Heart left ventricle (tissue), 16 donors: ENCODE measurements around the gene P2RX6. TPM values are rescaled to one million over a fixed set of nuclear protein-coding genes. Genes with fewer than 3 reads are reported as not detected.

ENCODE experiments used
- ATAC-seq, 4 donors: fragments of 200-7000 bp; cut with Tn5 transposase; one replicate each; pipeline ENCODE4 v1.9.1; 2020 to 2022; ENCODE audit warnings: moderate library complexity in 4 of 4, mild to moderate bottlenecking in 3 of 4, moderate number of reproducible peaks in 1 of 4
- DNase-seq, 5 donors: peaks; one replicate each; pipeline ENCODE4 v3.0.0-alpha.2; 2020
- H3K27ac ChIP-seq, 12 donors: fragments of 200-600 bp; sonication (generic) in 4 of 12; one replicate each; pipeline versions ENCODE4 v1.5.0 to v1.8.0; 2016 to 2022; ENCODE audit warnings: mild to moderate bottlenecking in 2 of 12
- H3K27me3 ChIP-seq, 9 donors: fragments of 200-600 bp; sonication (generic) in 2 of 9; one replicate each; pipeline versions ENCODE4 v1.5.1 to v1.8.0; 2016 to 2022; ENCODE audit warnings: mild to moderate bottlenecking in 3 of 9
- H3K36me3 ChIP-seq, 9 donors: fragments of 200-600 bp; sonication (generic) in 2 of 9; one replicate each; pipeline versions ENCODE4 v1.5.0 to v1.8.0; 2018 to 2022; ENCODE audit warnings: mild to moderate bottlenecking in 2 of 9
- H3K4me1 ChIP-seq, 12 donors: fragments of 200-600 bp; sonication (generic) in 4 of 12; one replicate each; pipeline versions ENCODE4 v1.5.0 to v1.8.0; 2016 to 2022; ENCODE audit warnings: mild to moderate bottlenecking in 3 of 12
- H3K4me3 ChIP-seq, 12 donors: fragments of 200-600 bp; sonication (generic) in 4 of 12; one replicate each; pipeline versions ENCODE4 v1.5.0 to v1.8.0; 2017 to 2022; ENCODE audit warnings: mild to moderate bottlenecking in 9 of 12, moderate library complexity in 4 of 12
- H3K9me3 ChIP-seq, 12 donors: fragments of 200-600 bp; sonication (generic) in 4 of 12; one replicate each; pipeline versions ENCODE4 v1.5.0 to v1.8.0; 2016 to 2022; ENCODE audit warnings: mild to moderate bottlenecking in 1 of 12
- CTCF ChIP-seq, 12 donors: fragments of 200-600 bp; sonication (generic) in 4 of 12; IDR thresholded peaks; one replicate each; pipeline versions ENCODE4 v1.5.0 to v1.8.0; 2018 to 2022; ENCODE audit warnings: antibody characterized with exemption in 12 of 12, mild to moderate bottlenecking in 5 of 12
- POLR2A ChIP-seq, 2 donors: fragments of 450-650 bp; IDR thresholded peaks; one replicate each; pipeline ENCODE4 v1.6.1; 2017; ENCODE audit warnings: antibody characterized with exemption in 2 of 2, mild to moderate bottlenecking in 2 of 2, moderate library complexity in 2 of 2
- WGBS, 4 donors: extraction: QIAGEN DNeasy Blood & Tissue Kit in 2 of 4; methylation state at CpG; one replicate each; pipeline versions ENCODE4 v1.1.5 to v1.1.7; 2013 to 2018; 5-methylcytosine and 5-hydroxymethylcytosine counted together
- intact Hi-C, 10 donors: fragments of 100-400 bp; cut with DNase I; formaldehyde crosslinking; loops; one replicate each; pipeline versions ENCODE4 v1.11.1 to v1.14.2; 2022
- polyA plus RNA-seq, 2 donors: library from polyadenylated mRNA; stranded (reverse); fragments of 200-250 nt; gene quantifications; one replicate each; pipeline ENCODE4 v1.2.3, GENCODE V29; 2013
- total RNA-seq, 9 donors: library from RNA; depleted of rRNA in 2 of 9; stranded (reverse); fragments of >200 nt in 2 of 9; fragmentation: NEBNext Ultra II Directional in 3 of 9; extraction: Animal tissue kit (Norgen Biotek cat#: 25700) in 3 of 9; gene quantifications; one replicate each; pipeline versions ENCODE4 v1.1.0 to v1.2.4, GENCODE V29; 2016 to 2023
- donor health status: ischemic (EF 13 %, LVEDD 7.1; RV severe dilation, severe dysfunction).
- donor health status: healthy with polysubstance abuse.
- donor health status: DM: no; HTN: yes; CAD: no.
- donor health status: DM: no; HTN: no; CAD: no.
- donor health status: ischemic (EF 25% LVEDD 6.9; RV normal size, moderate dysfunction).
- donor health status: ischemic (EF 25% LVEDD 5.7; RV mildly dilated, moderate dysfunction).
- donor health status: healthy.
- donor health status: DM: yes; HTN: yes; CAD: no.
- donor health status: ischemic (EF 35%, LVEDD 5.7; RV mildly dilated, moderate dysfunction).
- donor health status: nonischemic (EF 11% LVEDD 7.7; RV severe dilation, severe dysfunction).
- donor health status: DM: yes; HTN: yes; CAD: no.
- donor health status: PGD.
- donor health status: ischemic (EF 29% LVEDD 5.4; RV normal size, mild dysfunction).
- donor health status: nonischemic (EF 23%, LVEDD 6.1; RV moderate dilation, normal function).

Gene P2RX6
- total and polyA plus RNA-seq, 11 donors = 0.06 to 4.8 (median 1.5) TPM

- H3K4me1 ChIP-seq = peaks cover 5 to 31% (median 16%) of the 10 kb centered on the region in 12 donors
- TF ChIP-seq POLR2A (IDR thresholded peaks at IDR 0.05) = no peak
- TF ChIP-seq CTCF (IDR thresholded peaks at IDR 0.05) = no peak
- no peak overlapping the region for H3K4me3 ChIP-seq
- peaks cover 0 to 3% (median 0%) of the 10 kb centered on the region in 9 donors for H3K27me3 ChIP-seq
- no peaks in the 10 kb centered on the region for H3K36me3 ChIP-seq
- DNase-seq = no peak
- peaks cover 0 to 13% (median 2%) of the 10 kb centered on the region in 12 donors for H3K9me3 ChIP-seq
- no peak overlapping the region for H3K27ac ChIP-seq
- WGBS, 4 donors = 79 to 90% (median 87%) methylated on average over 14 to 17 of the region's 17 CpGs
- no peak for ATAC-seq
- intact Hi-C loops = no loop called here
Observed at GRCh38 chr22:20977516-20978170, 37.3 kb upstream of the P2RX6 start.

- intact Hi-C loops = no loop called here
- 87 to 100% (median 90%) methylated on average over 2 of the region's 2 CpGs for WGBS, 4 donors
- Histone ChIP-seq H3K9me3 (peaks cover 0 to 13% (median 2%) of the 10 kb centered on the region in 12 donors), H3K4me1 (peaks cover 7 to 35% (median 23%) of the 10 kb centered on the region in 12 donors), H3K4me3 (no peak overlapping the region), H3K27ac (no peak overlapping the region), H3K27me3 (peaks cover 0 to 3% (median 0%) of the 10 kb centered on the region in 9 donors), H3K36me3 (peaks cover 0 to 3% (median 0%) of the 10 kb centered on the region in 9 donors)
- no peak for TF ChIP-seq POLR2A (IDR thresholded peaks at IDR 0.05)
- TF ChIP-seq CTCF (IDR thresholded peaks at IDR 0.05) = no peak
- ATAC-seq (no peak), DNase-seq (no peak)
Observed at GRCh38 chr22:20978419-20978818, 36.5 kb upstream of the P2RX6 start.

- peak in 3 of 4 donors; percentile 47 to 54 (median 52) for ATAC-seq
- TF ChIP-seq POLR2A (IDR thresholded peaks at IDR 0.05) (no peak), CTCF (IDR thresholded peaks at IDR 0.05) (no peak)
- Histone ChIP-seq H3K4me3 (peak overlapping the region in 10 of 12 donors; percentile 11 to 51 (median 32)), H3K4me1 (peaks cover 7 to 39% (median 25%) of the 10 kb centered on the region in 12 donors), H3K27me3 (peaks cover 0 to 3% (median 0%) of the 10 kb centered on the region in 9 donors), H3K27ac (peak overlapping the region in 1 of 12 donors; percentile 94), H3K9me3 (peaks cover 0 to 13% (median 2%) of the 10 kb centered on the region in 12 donors), H3K36me3 (peaks cover 0 to 12% (median 5%) of the 10 kb centered on the region in 9 donors)
- intact Hi-C loops = no loop called here
- DNase-seq = peak; percentile 43 to 79 (median 68)
- WGBS, 4 donors = 10 to 21% (median 16%) methylated on average over 22 to 39 of the region's 39 CpGs
Observed at GRCh38 chr22:20979243-20979809, 35.6 kb upstream of the P2RX6 start.

- Histone ChIP-seq H3K4me1 (peaks cover 7 to 39% (median 25%) of the 10 kb centered on the region in 12 donors), H3K9me3 (peaks cover 0 to 13% (median 2%) of the 10 kb centered on the region in 12 donors), H3K27me3 (peaks cover 0 to 3% (median 0%) of the 10 kb centered on the region in 9 donors), H3K27ac (peak overlapping the region in 1 of 12 donors; percentile 94), H3K4me3 (peak overlapping the region in 10 of 12 donors; percentile 11 to 51 (median 32)), H3K36me3 (peaks cover 0 to 12% (median 5%) of the 10 kb centered on the region in 9 donors)
- 44 to 53% (median 52%) methylated on average over 13 of the region's 13 CpGs for WGBS, 4 donors
- TF ChIP-seq POLR2A (IDR thresholded peaks at IDR 0.05) = no peak
- TF ChIP-seq CTCF (IDR thresholded peaks at IDR 0.05) = no peak
- DNase-seq (no peak), ATAC-seq (no peak)
- intact Hi-C loops = loop anchor here in 3 of 10 donors (2.0 to 10.0 kb wide), 7 partner anchors 21 to 125 kb away; partner anchors contain the start of genes CRKL (in 1 of the 3), PI4KA (in 1 of the 3) and SNAP29 (in 1 of the 3)
Observed at GRCh38 chr22:20979940-20980453, 35.0 kb upstream of the P2RX6 start.
